NCI-H510A treated with DMSO at 0.1 percent for 48 hours (cell line): ENCODE data around the gene YEATS2.
"Not testable (repeated sequence)": the region's sequence is repeated elsewhere in the genome, so short reads cannot be mapped to it uniquely, and the experiment has no call there.

Source experiments
- DNase-seq: peaks from one replicate; lab custom pipeline; 2025; lab: John Stamatoyannopoulos, UW

YEATS2 gene

GRCh38 chr3:183697610-183698317 lies at the start of gene YEATS2:
Gene YEATS2 (plus strand): TSS chr3:183697797. CDS start chr3:183715163, 17,366 bp downstream.
- peak; percentile 74 for DNase-seq

GRCh38 chr3:183650554-183650953 lies 47.0 kb upstream of the YEATS2 start:
- no peak for DNase-seq

DNA sequence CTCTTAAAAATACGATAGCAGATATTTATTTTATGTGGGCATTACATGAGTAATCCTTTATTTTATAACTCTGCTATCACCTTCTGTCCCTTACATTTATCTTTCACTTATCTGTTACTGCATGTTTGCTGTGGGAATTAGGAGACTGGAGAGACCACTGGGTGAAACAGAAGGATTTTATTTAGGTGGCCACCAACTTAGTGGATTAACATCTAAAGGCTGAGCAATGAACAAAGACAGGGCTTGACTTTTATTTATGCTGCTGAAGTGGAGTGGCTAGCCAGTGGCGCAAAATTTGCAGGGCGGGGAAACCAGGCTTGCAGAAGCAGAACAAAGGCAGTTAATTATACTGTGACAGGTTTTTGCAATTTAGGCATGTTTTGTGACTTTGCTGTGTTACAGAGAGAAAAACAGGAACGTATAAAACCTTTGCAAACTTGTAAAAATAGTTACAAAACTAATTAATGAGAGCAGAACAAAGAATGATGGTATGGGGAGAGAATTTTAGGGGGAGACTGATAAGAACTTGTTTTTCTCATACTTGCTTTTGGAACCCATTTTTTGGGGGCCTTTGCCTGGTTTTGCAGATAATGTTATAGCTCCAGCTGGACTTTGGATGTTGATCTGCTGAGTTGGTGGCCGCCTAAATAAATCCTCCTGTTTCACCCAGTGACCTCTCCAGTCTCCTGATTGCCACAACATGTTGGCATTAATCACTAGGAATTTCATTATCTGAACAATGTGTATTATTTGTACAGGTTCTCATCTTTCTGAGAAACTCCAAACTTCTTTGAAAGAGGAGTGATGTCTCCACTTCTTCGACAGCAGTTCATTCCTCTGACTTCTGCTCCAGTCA lies 44.2 kb upstream of the YEATS2 start:
- no peak for DNase-seq

DNA sequence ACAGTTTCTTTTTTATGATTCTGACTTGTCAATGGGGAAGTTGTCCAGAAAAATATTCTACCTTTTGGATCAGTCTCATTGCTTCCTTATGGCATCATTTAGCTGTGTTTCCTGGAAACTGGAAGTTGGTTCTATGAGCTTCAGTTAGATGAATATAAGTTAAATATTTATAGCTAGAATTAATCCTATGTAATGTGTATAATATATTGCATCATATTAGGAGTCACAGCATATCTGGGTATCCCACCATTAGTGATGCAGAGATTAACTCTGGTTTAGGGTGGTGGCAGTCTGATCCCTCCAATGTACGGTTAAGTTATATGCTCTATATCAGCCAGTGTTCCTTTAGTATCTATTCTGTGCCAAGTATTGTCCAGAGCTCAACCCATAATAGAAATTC lies 42.9 kb upstream of the YEATS2 start:
- DNase-seq, result no peak

DNA sequence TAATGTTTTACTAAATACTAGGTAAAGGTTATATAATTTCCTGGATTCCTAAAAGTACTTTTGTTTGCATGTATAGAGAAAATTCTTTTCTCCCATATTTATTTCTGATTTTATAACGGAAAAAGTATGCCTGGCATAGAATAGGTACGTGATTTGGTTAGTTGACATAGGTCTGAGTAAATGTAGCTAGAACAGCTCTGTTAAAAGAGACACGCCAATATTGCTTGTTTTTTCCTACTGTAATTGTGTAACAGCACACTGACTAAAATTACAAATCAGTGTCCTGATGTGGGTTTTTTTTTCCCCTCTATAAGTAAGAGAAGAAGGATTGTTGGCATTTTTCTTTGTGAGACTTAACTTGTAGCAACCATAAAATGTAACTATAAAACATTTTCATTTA lies 35.5 kb upstream of the YEATS2 start:
- DNase-seq, result no peak

- no peak for DNase-seq
Observed at GRCh38 chr3:183664913-183665381, 32.6 kb upstream of the YEATS2 start.

GRCh38 chr3:183680061-183680460 lies 17.5 kb upstream of the YEATS2 start:
- DNase-seq, result no peak

DNA sequence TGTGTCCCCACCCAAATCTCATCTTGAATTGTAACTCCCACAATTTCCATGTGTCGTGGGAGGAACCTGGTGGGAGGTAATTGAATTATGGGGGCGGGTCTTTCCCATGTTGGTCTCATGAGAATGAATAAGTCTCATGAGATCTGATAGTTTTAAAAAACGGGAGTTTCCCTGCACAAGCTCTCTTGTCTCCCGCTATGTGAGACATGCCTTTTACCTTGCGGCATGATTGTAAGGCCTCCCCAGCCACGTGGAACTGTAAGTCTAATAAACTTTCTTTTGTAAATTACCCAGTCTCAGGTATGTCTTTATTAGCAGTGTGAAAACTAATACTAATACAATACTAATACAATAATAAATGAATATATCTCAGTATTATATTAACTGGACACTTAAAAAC lies 9.9 kb upstream of the YEATS2 start:
- no peak for DNase-seq

- DNase-seq, result no peak
Observed at GRCh38 chr3:183688874-183689273, 8.7 kb upstream of the YEATS2 start.

GRCh38 chr3:183689621-183690020 lies 8.0 kb upstream of the YEATS2 start:
- DNase-seq, result not testable (repeated sequence)

DNA sequence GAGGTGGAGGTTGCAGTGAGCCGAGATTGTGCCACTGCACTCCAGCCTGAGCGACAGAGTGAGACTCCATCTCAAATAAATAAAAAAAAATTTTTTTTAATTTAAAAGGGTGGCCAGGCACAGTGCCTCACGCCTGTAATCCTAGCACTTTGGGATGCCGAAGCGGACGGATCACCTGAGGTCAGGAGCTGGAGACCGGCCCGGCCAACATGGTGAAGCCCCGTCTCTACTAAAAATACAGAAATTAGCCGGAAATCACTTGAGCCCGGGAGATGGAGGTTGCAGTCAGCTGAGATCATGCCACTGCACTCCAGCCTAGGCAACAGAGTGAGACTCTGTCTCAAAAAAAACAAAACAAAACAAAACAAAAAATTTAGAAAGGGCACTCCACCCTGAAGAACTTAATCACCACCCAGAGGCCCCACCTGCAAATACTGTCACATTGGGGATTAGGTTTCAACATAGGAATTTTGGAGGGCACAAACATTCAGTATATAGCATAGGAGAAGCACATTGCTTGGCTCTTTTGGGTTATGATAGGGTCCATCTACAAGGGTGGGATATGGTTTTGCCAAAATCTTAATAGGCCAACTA lies 7.1 kb upstream of the YEATS2 start:
- no peak for DNase-seq

GRCh38 chr3:183692436-183692835 lies 5.2 kb upstream of the YEATS2 start:
- no peak for DNase-seq

GRCh38 chr3:183695569-183696364 lies 1.8 kb upstream of the YEATS2 start:
- DNase-seq, result no peak

GRCh38 chr3:183697123-183697609 lies 431 bp upstream of the YEATS2 start:
- no peak for DNase-seq

- peak; percentile 47 for DNase-seq
Observed at GRCh38 chr3:183698318-183698751, 738 bp downstream of the YEATS2 start.

GRCh38 chr3:183698756-183699155 lies 1.2 kb downstream of the YEATS2 start:
- DNase-seq, result peak; percentile 47

- no peak for DNase-seq
Observed at GRCh38 chr3:183699238-183699947, 1.8 kb downstream of the YEATS2 start.

DNA sequence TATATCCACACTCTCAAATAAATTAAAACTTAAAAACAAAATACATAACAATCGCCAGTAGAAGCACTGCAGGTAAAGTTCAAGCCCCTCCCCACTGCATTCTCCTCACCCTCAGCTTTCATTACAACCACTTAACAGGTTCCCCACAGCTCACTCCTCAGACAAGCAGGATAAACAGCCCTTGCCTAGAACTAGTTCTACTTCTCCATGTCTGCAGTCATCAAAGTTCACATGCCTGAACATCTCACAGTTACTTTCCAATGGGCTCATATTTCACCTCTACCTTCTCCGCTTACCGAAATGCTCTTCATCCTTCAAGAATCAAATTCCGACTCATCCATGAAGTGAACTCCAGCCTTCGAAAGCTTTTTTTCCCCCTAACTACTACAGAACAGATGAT lies 4.1 kb downstream of the YEATS2 start:
- peak; percentile 35 for DNase-seq

GRCh38 chr3:183703892-183704291 lies 6.3 kb downstream of the YEATS2 start:
- not testable (repeated sequence) for DNase-seq

- no peak for DNase-seq
Observed at GRCh38 chr3:183710231-183710630, 12.6 kb downstream of the YEATS2 start.

DNA sequence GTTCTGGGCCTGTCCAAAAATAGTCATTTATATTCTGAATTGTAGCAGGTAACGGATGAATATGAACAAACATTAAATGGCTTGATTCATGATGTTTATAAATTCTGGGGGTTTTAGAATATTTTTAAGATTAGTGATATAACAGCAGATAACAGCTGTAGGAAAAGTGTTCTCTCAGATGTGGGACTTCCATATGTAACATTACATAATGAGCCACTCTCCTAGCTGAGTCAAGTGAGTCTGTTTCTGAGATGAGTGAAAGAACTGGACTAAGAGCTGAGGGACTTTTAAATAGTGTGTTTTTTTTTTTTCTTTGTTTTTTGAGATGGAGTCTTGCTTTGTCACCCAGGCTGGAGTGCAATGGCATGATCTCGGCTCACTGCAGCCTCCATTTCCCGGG lies 13.9 kb downstream of the YEATS2 start:
- DNase-seq, result no peak
